Retinal pigment epithelial cell (primary cell): Measurements from ENCODE around the gene SLC35F1.

Source experiments
- DNase-seq: peaks from one replicate; pipeline ENCODE4 v3.0.0-alpha.2; 2010; ENCODE audit warnings: low read depth
- H3K4me3 ChIP-seq: 2 replicates; pipeline ENCODE4 v1.5.1; 2011; ENCODE audit warnings: mild to moderate bottlenecking, low read length, control low read depth, moderate library complexity
- TF ChIP-seq, protein P1 (sequence below): conservative IDR thresholded peaks from 2 replicates; pipeline ENCODE4 v1.5.1; 2011; ENCODE audit warnings: low read depth, low read length, control low read depth, inconsistent platforms

SLC35F1 gene

GRCh38 chr6:118124851-118125250 is 217.8 kb downstream of the SLC35F1 start:
- DNase-seq, result no peak
- no peak overlapping the region for H3K4me3 ChIP-seq
- TF ChIP-seq, protein P1, sequence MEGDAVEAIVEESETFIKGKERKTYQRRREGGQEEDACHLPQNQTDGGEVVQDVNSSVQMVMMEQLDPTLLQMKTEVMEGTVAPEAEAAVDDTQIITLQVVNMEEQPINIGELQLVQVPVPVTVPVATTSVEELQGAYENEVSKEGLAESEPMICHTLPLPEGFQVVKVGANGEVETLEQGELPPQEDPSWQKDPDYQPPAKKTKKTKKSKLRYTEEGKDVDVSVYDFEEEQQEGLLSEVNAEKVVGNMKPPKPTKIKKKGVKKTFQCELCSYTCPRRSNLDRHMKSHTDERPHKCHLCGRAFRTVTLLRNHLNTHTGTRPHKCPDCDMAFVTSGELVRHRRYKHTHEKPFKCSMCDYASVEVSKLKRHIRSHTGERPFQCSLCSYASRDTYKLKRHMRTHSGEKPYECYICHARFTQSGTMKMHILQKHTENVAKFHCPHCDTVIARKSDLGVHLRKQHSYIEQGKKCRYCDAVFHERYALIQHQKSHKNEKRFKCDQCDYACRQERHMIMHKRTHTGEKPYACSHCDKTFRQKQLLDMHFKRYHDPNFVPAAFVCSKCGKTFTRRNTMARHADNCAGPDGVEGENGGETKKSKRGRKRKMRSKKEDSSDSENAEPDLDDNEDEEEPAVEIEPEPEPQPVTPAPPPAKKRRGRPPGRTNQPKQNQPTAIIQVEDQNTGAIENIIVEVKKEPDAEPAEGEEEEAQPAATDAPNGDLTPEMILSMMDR, result no peak

DNA sequence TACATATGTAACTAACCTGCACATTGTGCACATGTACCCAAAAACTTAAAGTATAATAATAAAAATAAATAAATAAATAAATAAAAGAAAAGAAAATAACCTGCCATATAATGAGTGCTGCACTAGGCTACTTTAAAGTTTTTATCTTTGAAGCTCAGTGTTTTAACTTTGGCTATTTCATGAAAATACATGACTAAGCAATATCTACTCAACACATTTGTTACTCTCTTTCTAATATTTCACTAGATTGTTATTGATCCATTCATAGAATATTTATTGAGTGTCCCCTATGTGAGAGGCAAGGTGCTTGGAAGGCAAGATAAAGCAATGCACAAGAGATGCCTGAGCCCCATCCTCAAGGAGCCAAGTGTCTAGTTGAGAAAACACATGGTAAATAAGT is 221.7 kb downstream of the SLC35F1 start:
- DNase-seq, result no peak
- TF ChIP-seq, protein P1, result no peak

DNA sequence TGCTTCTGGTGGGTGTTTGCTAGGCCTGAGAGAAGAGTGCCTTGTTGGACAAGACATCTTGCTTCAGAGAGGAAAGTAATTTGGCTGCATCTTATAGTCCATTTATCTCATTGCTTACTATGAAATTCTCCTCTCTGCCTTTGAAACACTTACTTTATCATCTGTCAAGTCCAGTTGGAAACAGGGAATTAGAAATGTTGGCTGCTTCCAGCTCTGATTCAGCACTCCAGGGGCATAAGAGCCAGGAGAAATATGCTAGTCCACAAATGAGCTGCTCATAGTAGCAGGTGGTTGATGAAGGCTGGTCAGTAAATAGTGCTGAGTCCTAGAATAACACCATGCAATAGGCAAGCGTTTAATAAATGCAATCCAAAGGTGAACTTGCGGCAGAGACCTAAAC is 227.1 kb downstream of the SLC35F1 start:
- DNase-seq, result no peak
- TF ChIP-seq, protein P1, result no peak
- H3K4me3 ChIP-seq, result no peak overlapping the region

More for the DNA sequence above, 221.7 kb downstream of the SLC35F1 start:
- no peak overlapping the region for H3K4me3 ChIP-seq

DNA sequence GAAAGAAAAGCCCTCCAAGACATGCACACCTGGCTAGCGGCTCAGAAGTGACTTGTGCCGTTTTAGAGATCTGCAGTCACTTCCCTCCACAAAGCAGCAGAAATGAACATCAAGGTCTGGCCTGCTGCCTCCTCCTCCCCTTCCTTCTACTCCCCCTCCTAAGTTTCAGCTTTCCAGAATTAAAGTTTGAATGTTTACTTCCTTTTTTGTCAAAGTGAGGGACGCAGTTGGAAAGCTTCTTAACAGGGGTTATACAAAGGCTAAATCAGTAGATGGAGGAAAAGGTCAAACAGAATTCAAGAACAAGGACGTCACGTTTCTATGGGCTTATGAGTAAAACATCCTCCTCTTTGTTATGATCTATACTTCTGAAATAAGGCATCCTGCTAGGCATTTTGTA is 227.7 kb downstream of the SLC35F1 start:
- H3K4me3 ChIP-seq, result no peak overlapping the region
- TF ChIP-seq, protein P1, result no peak
- no peak for DNase-seq

DNA sequence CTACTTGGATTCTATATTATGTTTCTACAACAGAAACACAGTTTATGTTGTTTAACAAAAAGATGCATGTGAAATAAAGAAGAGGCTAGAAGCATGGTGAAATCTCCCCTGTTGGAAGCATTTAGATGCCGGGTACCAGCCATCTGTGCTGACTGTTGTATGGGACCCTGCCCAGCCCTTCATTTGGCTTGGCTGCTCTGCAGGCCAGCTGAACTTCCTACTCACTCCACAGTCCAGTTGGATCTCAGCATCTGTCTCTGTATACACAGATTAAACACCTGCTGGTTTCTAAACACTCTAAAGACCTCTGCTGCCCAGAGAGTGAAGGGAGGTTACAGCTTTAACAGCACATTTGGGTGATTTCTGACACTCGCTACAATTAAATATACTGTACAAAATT is 228.3 kb downstream of the SLC35F1 start:
- no peak overlapping the region for H3K4me3 ChIP-seq
- DNase-seq, result no peak
- TF ChIP-seq, protein P1, result no peak

DNA sequence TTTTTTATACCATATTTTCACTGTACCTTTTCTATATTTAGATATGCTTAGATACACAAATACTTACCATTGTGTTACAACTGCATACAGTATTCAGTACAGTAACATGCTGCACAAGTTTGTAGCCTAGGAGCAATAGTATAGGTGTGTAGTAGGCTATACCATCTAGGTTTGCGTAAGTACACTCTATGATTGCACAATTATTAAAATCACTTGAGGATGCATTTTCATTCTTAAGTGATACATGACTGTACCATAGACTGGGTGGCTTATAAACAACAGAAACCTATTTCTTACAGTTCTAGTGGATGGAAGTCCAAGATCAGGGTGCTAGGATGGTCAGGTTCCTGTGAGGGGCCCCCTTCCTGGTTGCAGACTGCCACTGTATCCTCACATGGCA is 234.1 kb downstream of the SLC35F1 start:
- TF ChIP-seq, protein P1, result no peak
- no peak overlapping the region for H3K4me3 ChIP-seq
- no peak for DNase-seq

- TF ChIP-seq, protein P1, result no peak
These were observed 239.5 kb downstream of the SLC35F1 start for GRCh38 chr6:118146584-118146983.

More at GRCh38 chr6:118146584-118146983, 239.5 kb downstream of the SLC35F1 start:
- no peak overlapping the region for H3K4me3 ChIP-seq
- DNase-seq, result no peak
